ENCODE results near the gene CHAD.

DNA sequence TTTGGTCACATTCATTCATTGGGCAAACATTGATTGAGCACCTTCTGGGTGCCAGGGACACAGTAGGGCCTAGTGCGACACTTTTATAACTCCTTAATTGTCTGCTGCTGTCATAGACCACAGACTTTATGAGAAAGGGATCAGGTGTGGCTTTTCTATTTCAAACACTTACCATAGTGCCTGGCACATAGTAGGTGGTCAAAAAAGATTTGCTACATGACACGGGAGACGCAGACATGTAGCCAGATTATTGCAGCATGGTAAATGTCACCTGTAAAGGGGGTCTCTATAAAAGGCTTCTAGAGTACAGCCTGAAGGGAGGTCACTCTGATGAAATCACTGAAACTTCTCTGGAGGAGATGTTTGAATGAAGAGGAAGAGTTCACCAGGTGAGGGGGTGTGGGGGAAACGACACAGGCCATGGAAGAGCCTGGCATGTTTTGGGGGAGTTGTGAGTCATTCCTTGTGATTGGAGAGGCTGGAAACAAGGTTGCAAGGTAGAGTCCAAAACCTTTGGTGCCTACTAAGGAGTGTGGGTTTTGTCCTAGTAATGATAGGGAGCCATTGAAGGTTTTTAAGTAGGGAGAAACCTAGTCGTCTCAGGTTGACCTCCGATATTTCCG lies 11.6 kb upstream of the CHAD start:
- TF ChIP-seq, protein P1, sequence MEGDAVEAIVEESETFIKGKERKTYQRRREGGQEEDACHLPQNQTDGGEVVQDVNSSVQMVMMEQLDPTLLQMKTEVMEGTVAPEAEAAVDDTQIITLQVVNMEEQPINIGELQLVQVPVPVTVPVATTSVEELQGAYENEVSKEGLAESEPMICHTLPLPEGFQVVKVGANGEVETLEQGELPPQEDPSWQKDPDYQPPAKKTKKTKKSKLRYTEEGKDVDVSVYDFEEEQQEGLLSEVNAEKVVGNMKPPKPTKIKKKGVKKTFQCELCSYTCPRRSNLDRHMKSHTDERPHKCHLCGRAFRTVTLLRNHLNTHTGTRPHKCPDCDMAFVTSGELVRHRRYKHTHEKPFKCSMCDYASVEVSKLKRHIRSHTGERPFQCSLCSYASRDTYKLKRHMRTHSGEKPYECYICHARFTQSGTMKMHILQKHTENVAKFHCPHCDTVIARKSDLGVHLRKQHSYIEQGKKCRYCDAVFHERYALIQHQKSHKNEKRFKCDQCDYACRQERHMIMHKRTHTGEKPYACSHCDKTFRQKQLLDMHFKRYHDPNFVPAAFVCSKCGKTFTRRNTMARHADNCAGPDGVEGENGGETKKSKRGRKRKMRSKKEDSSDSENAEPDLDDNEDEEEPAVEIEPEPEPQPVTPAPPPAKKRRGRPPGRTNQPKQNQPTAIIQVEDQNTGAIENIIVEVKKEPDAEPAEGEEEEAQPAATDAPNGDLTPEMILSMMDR (conservative IDR thresholded peaks at IDR 0.05; ENCODE audit: low read depth, low read length), result no peak
- TF ChIP-seq, protein P2, sequence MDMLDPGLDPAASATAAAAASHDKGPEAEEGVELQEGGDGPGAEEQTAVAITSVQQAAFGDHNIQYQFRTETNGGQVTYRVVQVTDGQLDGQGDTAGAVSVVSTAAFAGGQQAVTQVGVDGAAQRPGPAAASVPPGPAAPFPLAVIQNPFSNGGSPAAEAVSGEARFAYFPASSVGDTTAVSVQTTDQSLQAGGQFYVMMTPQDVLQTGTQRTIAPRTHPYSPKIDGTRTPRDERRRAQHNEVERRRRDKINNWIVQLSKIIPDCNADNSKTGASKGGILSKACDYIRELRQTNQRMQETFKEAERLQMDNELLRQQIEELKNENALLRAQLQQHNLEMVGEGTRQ (IDR thresholded peaks at IDR 0.05; ENCODE audit: low read depth, low read length), result no peak
